ENCODE data around the gene KIF15. TPM values are rescaled to one million over a fixed set of nuclear protein-coding genes. Genes with fewer than 3 reads are reported as not detected.

KIF15 gene
- total RNA-seq (2014; rRNA removed; shearing (Covaris generic); ENCODE audit: low replicate concordance): 14.1 and 18.1 TPM in 2 replicates

- H3K9me3 ChIP-seq: peaks cover 14% of the 10 kb centered on the region
- DNase-seq: peak; percentile 90
Measured at GRCh38 chr3:44761424-44762169, at the start of gene KIF15, which contains the start of gene KIAA1143. Gene KIF15, plus strand, starts transcription at chr3:44761794. Its CDS starts 72 bp downstream, at chr3:44761866. Gene KIAA1143, minus strand, starts transcription at chr3:44761619. Its CDS starts 17 bp downstream, at chr3:44761602.

GRCh38 chr3:44712455-44713075 is 49.0 kb upstream of the KIF15 start, which contains the start of gene ZNF502:
Gene ZNF502, plus strand, starts transcription at chr3:44712660. Its CDS starts 7,602 bp downstream, at chr3:44720262.
- peak; percentile 61 for DNase-seq
- no peaks in the 10 kb centered on the region; the same call in 1 of the 2 replicates for H3K9me3 ChIP-seq
- no peaks in the 10 kb centered on the region for H3K27me3 ChIP-seq
- H3K4me3 ChIP-seq: peak within 1 kb of the TSS; percentile 47
- no peaks in the 10 kb centered on the region for H3K36me3 ChIP-seq

More at GRCh38 chr3:44761424-44762169, at the start of gene KIF15, which contains the start of gene KIAA1143:
- H3K27me3 ChIP-seq: no peaks in the 10 kb centered on the region
- H3K4me3 ChIP-seq: peak within 1 kb of the TSS; percentile 85
- H3K36me3 ChIP-seq: peaks cover 36% of the 10 kb centered on the region

GRCh38 chr3:44721231-44722102 is 40.1 kb upstream of the KIF15 start:
- Histone ChIP-seq H3K9me3 (peaks cover 5% of the 10 kb centered on the region), H3K27me3 (no peaks in the 10 kb centered on the region), H3K4me3 (no peak overlapping the region), H3K36me3 (no peaks in the 10 kb centered on the region)
- DNase-seq: no peak

- Histone ChIP-seq H3K36me3 (no peaks in the 10 kb centered on the region), H3K9me3 (peaks cover 5% of the 10 kb centered on the region), H3K4me3 (no peak overlapping the region), H3K27me3 (no peaks in the 10 kb centered on the region)
- no peak for DNase-seq
Measured at GRCh38 chr3:44722103-44722401, 39.5 kb upstream of the KIF15 start.

- peak; percentile 85 for DNase-seq
- H3K9me3 ChIP-seq: peaks cover 7% of the 10 kb centered on the region; the same call in 1 of the 2 replicates
Measured at GRCh38 chr3:44729384-44729910, 32.1 kb upstream of the KIF15 start, which contains the start of gene ZNF501. Gene ZNF501, plus strand, starts transcription at chr3:44729635. Its CDS starts 4,787 bp downstream, at chr3:44734422.

GRCh38 chr3:44734646-44735168 is 26.9 kb upstream of the KIF15 start:
- peaks cover 6% of the 10 kb centered on the region; the same call in 1 of the 2 replicates for H3K9me3 ChIP-seq
- H3K4me3 ChIP-seq: no peak overlapping the region
- no peaks in the 10 kb centered on the region for H3K36me3 ChIP-seq
- no peaks in the 10 kb centered on the region for H3K27me3 ChIP-seq
- DNase-seq: no peak

More at GRCh38 chr3:44729384-44729910, 32.1 kb upstream of the KIF15 start, which contains the start of gene ZNF501:
- H3K27me3 ChIP-seq: no peaks in the 10 kb centered on the region
- H3K4me3 ChIP-seq: peak within 1 kb of the TSS; percentile 49
- no peaks in the 10 kb centered on the region for H3K36me3 ChIP-seq

- Histone ChIP-seq H3K4me3 (peak overlapping the region; percentile 85), H3K9me3 (peaks cover 14% of the 10 kb centered on the region), H3K36me3 (peaks cover 32% of the 10 kb centered on the region), H3K27me3 (no peaks in the 10 kb centered on the region)
- no peak for DNase-seq
Measured at GRCh38 chr3:44761101-44761423, 532 bp upstream of the KIF15 start.

- Histone ChIP-seq H3K36me3 (peaks cover 38% of the 10 kb centered on the region), H3K9me3 (peaks cover 14% of the 10 kb centered on the region), H3K27me3 (no peaks in the 10 kb centered on the region)
Measured at GRCh38 chr3:44762170-44762677, 630 bp downstream of the KIF15 start.

GRCh38 chr3:44762690-44763089 is 1.1 kb downstream of the KIF15 start:
- H3K36me3 ChIP-seq: peaks cover 40% of the 10 kb centered on the region
- DNase-seq: no peak
- H3K4me3 ChIP-seq: peak overlapping the region; percentile 85

More at GRCh38 chr3:44762170-44762677, 630 bp downstream of the KIF15 start:
- no peak for DNase-seq
- peak overlapping the region; percentile 85 for H3K4me3 ChIP-seq

GRCh38 chr3:44764248-44764647 is 2.7 kb downstream of the KIF15 start:
- no peak for DNase-seq
- Histone ChIP-seq H3K4me3 (no peak overlapping the region), H3K27me3 (no peaks in the 10 kb centered on the region), H3K36me3 (peaks cover 27% of the 10 kb centered on the region), H3K9me3 (peaks cover 13% of the 10 kb centered on the region)

More at GRCh38 chr3:44762690-44763089, 1.1 kb downstream of the KIF15 start:
- Histone ChIP-seq H3K27me3 (no peaks in the 10 kb centered on the region), H3K9me3 (peaks cover 14% of the 10 kb centered on the region)

- Histone ChIP-seq H3K4me3 (no peak overlapping the region), H3K27me3 (no peaks in the 10 kb centered on the region), H3K36me3 (peaks cover 20% of the 10 kb centered on the region)
Measured at GRCh38 chr3:44771424-44772098, 10.0 kb downstream of the KIF15 start.

GRCh38 chr3:44772099-44772442 is 10.5 kb downstream of the KIF15 start:
- H3K36me3 ChIP-seq: peaks cover 18% of the 10 kb centered on the region
- H3K27me3 ChIP-seq: no peaks in the 10 kb centered on the region
- H3K9me3 ChIP-seq: peaks cover 17% of the 10 kb centered on the region; the same call in 1 of the 2 replicates
- no peak overlapping the region for H3K4me3 ChIP-seq
- no peak for DNase-seq

More at GRCh38 chr3:44771424-44772098, 10.0 kb downstream of the KIF15 start:
- peaks cover 17% of the 10 kb centered on the region; the same call in 1 of the 2 replicates for H3K9me3 ChIP-seq
- no peak for DNase-seq

GRCh38 chr3:44782891-44783290 is 21.3 kb downstream of the KIF15 start:
- no peaks in the 10 kb centered on the region for H3K9me3 ChIP-seq
- no peak for DNase-seq
- no peaks in the 10 kb centered on the region for H3K27me3 ChIP-seq
- H3K4me3 ChIP-seq: no peak overlapping the region
- peaks cover 10% of the 10 kb centered on the region for H3K36me3 ChIP-seq

- H3K36me3 ChIP-seq: peaks cover 3% of the 10 kb centered on the region
- no peak overlapping the region for H3K4me3 ChIP-seq
- H3K27me3 ChIP-seq: no peaks in the 10 kb centered on the region
- DNase-seq: peak; percentile 24
- no peaks in the 10 kb centered on the region for H3K9me3 ChIP-seq
Measured at GRCh38 chr3:44795197-44795596, 33.6 kb downstream of the KIF15 start.

- H3K9me3 ChIP-seq: no peaks in the 10 kb centered on the region
- peaks cover 10% of the 10 kb centered on the region for H3K36me3 ChIP-seq
- no peak overlapping the region for H3K4me3 ChIP-seq
- H3K27me3 ChIP-seq: no peaks in the 10 kb centered on the region
- no peak for DNase-seq
Measured at GRCh38 chr3:44802011-44802410, 40.4 kb downstream of the KIF15 start.

All from MG63 (cell line).